Fibroblast of lung (primary cell): ENCODE results near the gene DNAJC18. TPM values are rescaled to one million over a fixed set of nuclear protein-coding genes. Genes with fewer than 3 reads are reported as not detected.

Experiments used
- DNase-seq, 2 donors: peaks; one replicate each; pipeline versions ENCODE4 v3.0.0 to v3.0.0-alpha.2; 2010; ENCODE audit warnings: low read depth in 2 of 2
- H2AFZ ChIP-seq: 2 replicates; pipeline ENCODE4 v1.5.1; 2012; ENCODE audit warnings: low read length, control low read depth, inconsistent platforms
- H3K27ac ChIP-seq: 2 replicates; pipeline ENCODE4 v1.5.1; 2011; ENCODE audit warnings: low read length, control low read depth; ENCODE audit not compliant: insufficient read depth
- H3K27me3 ChIP-seq: 2 replicates; pipeline ENCODE4 v1.5.1; 2011; ENCODE audit warnings: mild to moderate bottlenecking, low read length; ENCODE audit not compliant: control insufficient read depth, insufficient read depth
- H3K36me3 ChIP-seq: 2 replicates; pipeline ENCODE4 v1.5.1; 2011; ENCODE audit warnings: low read length; ENCODE audit not compliant: control insufficient read depth, insufficient read depth
- H3K4me1 ChIP-seq: 2 replicates; pipeline ENCODE4 v1.5.1; 2011; ENCODE audit warnings: low read length; ENCODE audit not compliant: control insufficient read depth, insufficient read depth; ENCODE audit errors: extremely low read depth
- H3K4me2 ChIP-seq: 2 replicates; pipeline ENCODE4 v1.5.1; 2011; ENCODE audit warnings: low read length, control low read depth; ENCODE audit not compliant: insufficient read depth; ENCODE audit errors: extremely low read depth
- H3K4me3 ChIP-seq, 4 experiments: fragments of 200-600 bp in 1 of 4; sonication (generic) in 1 of 4; replicated peaks in 1 of 4; 2 replicates each; pipeline ENCODE4 v1.5.1; 2011 to 2016; ENCODE audit warnings: low read length in 4 of 4, low read depth in 3 of 4, mild to moderate bottlenecking in 3 of 4, control low read depth in 2 of 4, inconsistent platforms in 1 of 4, mixed read lengths in 1 of 4; ENCODE audit not compliant: insufficient read depth in 1 of 4; ENCODE audit errors: control extremely low read depth in 1 of 4
- H3K79me2 ChIP-seq: 2 replicates; pipeline ENCODE4 v1.5.1; 2012; ENCODE audit warnings: mild to moderate bottlenecking, low read length, inconsistent platforms; ENCODE audit not compliant: control insufficient read depth, insufficient read depth
- H3K9ac ChIP-seq: 2 replicates; pipeline ENCODE4 v1.5.1; 2011; ENCODE audit warnings: mild to moderate bottlenecking, low read length, control low read depth; ENCODE audit not compliant: insufficient read depth
- H3K9me3 ChIP-seq: 2 replicates; pipeline ENCODE4 v1.5.1; 2012; ENCODE audit warnings: low read depth, low read length; ENCODE audit not compliant: control insufficient read depth, insufficient read depth
- H4K20me1 ChIP-seq: 2 replicates; pipeline ENCODE4 v1.5.1; 2011; ENCODE audit warnings: low read length; ENCODE audit not compliant: control insufficient read depth, insufficient read depth; ENCODE audit errors: extremely low read depth
- CTCF ChIP-seq, 2 donors: IDR thresholded peaks in 1 of 2; conservative IDR thresholded peaks in 1 of 2; 1 replicate in 1 of 2; 2 replicates in 1 of 2; pipeline ENCODE4 v1.5.1; 2011 to 2012; ENCODE audit warnings: low read length in 2 of 2, control low read depth in 1 of 2, inconsistent platforms in 1 of 2, low read depth in 1 of 2, mild to moderate bottlenecking in 1 of 2
- EZH2 ChIP-seq: IDR thresholded peaks from 2 replicates; pipeline ENCODE4 v1.5.1; 2012; ENCODE audit warnings: low read length, control low read depth, mild to moderate bottlenecking; ENCODE audit errors: missing control alignments
- polyA plus RNA-seq, 2 donors: library from polyadenylated mRNA; depleted of rRNA in 1 of 2; stranded (reverse) in 1 of 2; unstranded in 1 of 2; fragments of >200 nt; gene quantifications; 2 replicates each; pipeline ENCODE4 v1.2.1, GENCODE V29; 2011 to 2012; ENCODE audit warnings: missing spikeins in 1 of 2
- total RNA-seq: library from RNA; depleted of rRNA; stranded (reverse); fragments of >200 nt; gene quantifications from 2 replicates; pipeline ENCODE4 v1.2.1, GENCODE V29; 2014

DNAJC18 gene
- total and polyA plus RNA-seq, 2 donors (not counting 1 experiment from before 2014, with no cell fraction given), result 12.6 to 14.6 TPM

DNA sequence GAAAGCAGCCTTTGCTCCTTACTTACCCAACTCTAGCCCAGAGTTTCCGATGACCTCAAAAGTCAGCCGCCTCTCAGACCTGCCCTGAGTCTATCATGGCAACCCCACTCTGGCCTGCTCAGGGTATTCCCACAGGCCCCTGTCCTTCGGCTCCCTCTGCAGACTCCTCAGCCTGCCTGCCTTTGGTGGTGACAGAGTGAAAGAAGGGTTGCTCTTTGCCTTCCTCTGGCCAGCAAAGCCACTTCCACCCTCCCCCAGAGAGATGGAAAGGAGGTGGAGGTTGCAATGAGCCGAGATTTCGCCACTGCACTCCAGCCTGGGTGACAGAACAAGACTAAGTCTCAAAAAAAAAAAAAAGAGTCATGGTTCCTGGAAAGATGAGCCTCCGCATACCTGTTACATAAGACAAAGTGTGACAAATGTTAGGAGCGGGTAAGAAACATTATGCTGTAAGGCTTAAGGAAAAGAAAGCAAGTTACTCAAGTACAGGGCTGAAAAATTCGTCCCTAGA is 29.2 kb upstream of the DNAJC18 start:
- no peak overlapping the region for H3K4me2 ChIP-seq
- no peaks in the 10 kb centered on the region for H3K79me2 ChIP-seq
- no peaks in the 10 kb centered on the region for H4K20me1 ChIP-seq
- no peak for DNase-seq
- no peak for TF ChIP-seq EZH2
- no peak for TF ChIP-seq CTCF (conservative IDR thresholded peaks at IDR 0.05 in 1 of 2, IDR thresholded peaks at IDR 0.05 in 1 of 2; ENCODE audit: low read depth in 1 of 2, low read length in 2 of 2)
- H3K4me3 ChIP-seq, result no peak overlapping the region
- no peak overlapping the region for H3K9ac ChIP-seq
- no peak overlapping the region for H3K27ac ChIP-seq
- H3K27me3 ChIP-seq, result no peaks in the 10 kb centered on the region
- no peak overlapping the region for H2AFZ ChIP-seq
- H3K4me1 ChIP-seq, result no peaks in the 10 kb centered on the region
- no peaks in the 10 kb centered on the region for H3K36me3 ChIP-seq
- H3K9me3 ChIP-seq, result no peaks in the 10 kb centered on the region

DNA sequence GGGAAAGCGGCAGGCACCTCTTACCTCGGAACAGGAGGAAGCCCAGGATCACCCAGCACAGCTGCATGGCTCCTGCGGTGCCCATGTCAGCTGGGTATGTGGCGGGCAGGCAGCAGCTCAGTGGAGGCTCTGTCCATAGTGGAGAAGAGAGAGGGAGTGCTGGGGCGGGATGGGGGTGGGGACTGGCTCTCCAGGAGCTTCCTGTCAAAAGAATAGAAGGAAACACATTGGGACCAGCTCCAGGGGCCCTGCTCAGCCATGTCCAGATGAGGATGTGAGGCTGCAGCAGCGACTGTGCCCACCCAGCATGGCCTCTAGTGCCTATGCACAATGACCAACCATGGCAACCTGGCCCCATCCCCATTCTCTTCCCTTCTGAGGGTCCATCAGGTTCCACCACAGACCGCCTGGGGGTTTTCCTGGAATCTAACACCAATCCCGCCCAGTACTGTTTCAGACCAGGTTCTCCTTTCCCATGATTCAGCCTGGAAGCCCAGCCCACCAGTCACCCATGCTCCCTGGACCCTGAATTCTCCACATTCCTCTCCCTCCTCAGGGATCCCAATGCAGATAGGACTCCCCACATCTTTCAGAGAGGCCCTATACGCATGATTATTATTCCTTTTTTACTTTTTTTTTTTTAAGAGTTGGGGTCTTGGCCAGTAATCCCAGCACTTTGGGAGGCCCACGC is 23.4 kb upstream of the DNAJC18 start, which contains the start of gene ECSCR:
ECSCR (minus strand) TSS at position 158 of the 691 bp plus-strand sequence; CDS start at position 85, 73 bp downstream.
- no peak for TF ChIP-seq EZH2
- TF ChIP-seq CTCF (conservative IDR thresholded peaks at IDR 0.05 in 1 of 2, IDR thresholded peaks at IDR 0.05 in 1 of 2; ENCODE audit: low read depth in 1 of 2, low read length in 2 of 2), result no peak
- Histone ChIP-seq H3K27ac (no peak within 1 kb of the TSS), H3K4me3 (no peak within 1 kb of the TSS), H2AFZ (no peak within 1 kb of the TSS), H3K27me3 (no peaks in the 10 kb centered on the region), H3K79me2 (no peaks in the 10 kb centered on the region), H3K9ac (no peak within 1 kb of the TSS), H3K36me3 (no peaks in the 10 kb centered on the region), H4K20me1 (no peaks in the 10 kb centered on the region), H3K9me3 (no peaks in the 10 kb centered on the region), H3K4me2 (no peak within 1 kb of the TSS), H3K4me1 (no peaks in the 10 kb centered on the region)
- DNase-seq, result peak in 1 of 2 donors; percentile 37

- peak; percentile 42 to 72 for DNase-seq
- H2AFZ ChIP-seq, result no peak overlapping the region
- no peak overlapping the region for H3K27ac ChIP-seq
- H3K27me3 ChIP-seq, result no peaks in the 10 kb centered on the region
- H3K4me3 ChIP-seq, result no peak overlapping the region
- no peaks in the 10 kb centered on the region for H3K79me2 ChIP-seq
- H4K20me1 ChIP-seq, result no peaks in the 10 kb centered on the region
- H3K36me3 ChIP-seq, result no peaks in the 10 kb centered on the region
- H3K9me3 ChIP-seq, result no peaks in the 10 kb centered on the region
- H3K4me2 ChIP-seq, result no peak overlapping the region
- TF ChIP-seq EZH2 (no peak), CTCF (conservative IDR thresholded peaks at IDR 0.05 in 1 of 2, IDR thresholded peaks at IDR 0.05 in 1 of 2; ENCODE audit: low read depth in 1 of 2, low read length in 2 of 2) (no peak)
- H3K4me1 ChIP-seq, result no peaks in the 10 kb centered on the region
- H3K9ac ChIP-seq, result no peak overlapping the region
Measured at GRCh38 chr5:139461698-139462097, 22.4 kb upstream of the DNAJC18 start.
